HL-60 (cell line): ENCODE data around the gene MYBPHL.

Source experiments
- CTCF ChIP-seq: IDR thresholded peaks from one replicate; pipeline ENCODE4 v1.5.1; 2011; ENCODE audit warnings: low read length, control low read depth, inconsistent platforms; ENCODE audit not compliant: insufficient read depth
- POLR2AphosphoS5 ChIP-seq: IDR thresholded peaks from 2 replicates; pipeline ENCODE4 v1.6.1; 2012; ENCODE audit warnings: low read depth
- SPI1 ChIP-seq: IDR thresholded peaks from 2 replicates; pipeline ENCODE4 v1.6.1; 2012; ENCODE audit warnings: low read depth, mild to moderate bottlenecking, borderline replicate concordance

- no peak for TF ChIP-seq CTCF
- TF ChIP-seq POLR2AphosphoS5 = no peak
- TF ChIP-seq SPI1 = no peak
These were observed 58.4 kb downstream of the MYBPHL start for GRCh38 chr1:109248444-109248796.
